IPS-11a (cell line): ENCODE data around the gene NOL9.

Experiments
- H3K4me3 ChIP-seq: one replicate; pipeline ENCODE4 v1.5.1; 2013; ENCODE audit warnings: low read depth, low read length, control low read depth

Gene NOL9

DNA sequence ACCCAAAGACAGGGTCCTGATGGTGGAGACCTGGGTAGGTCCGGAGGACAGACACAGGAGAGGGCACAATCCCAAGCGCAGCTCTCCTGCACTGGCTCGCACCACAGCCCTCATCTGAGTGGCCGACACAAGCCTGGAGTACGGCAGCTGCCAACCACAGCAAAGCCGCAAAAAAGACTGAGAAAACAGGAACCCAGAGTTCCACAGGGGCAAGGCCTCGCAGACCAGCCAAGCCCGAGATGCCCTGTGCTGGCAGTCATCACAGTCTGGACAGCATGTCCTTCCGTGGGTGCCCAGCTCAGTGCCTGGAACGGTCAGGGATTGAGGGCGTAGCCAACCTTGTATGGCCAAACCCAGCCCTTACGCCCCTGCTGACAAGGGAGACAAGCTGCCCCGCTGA, 36.9 kb upstream of the NOL9 start:
- H3K4me3 ChIP-seq, result no peak overlapping the region

DNA sequence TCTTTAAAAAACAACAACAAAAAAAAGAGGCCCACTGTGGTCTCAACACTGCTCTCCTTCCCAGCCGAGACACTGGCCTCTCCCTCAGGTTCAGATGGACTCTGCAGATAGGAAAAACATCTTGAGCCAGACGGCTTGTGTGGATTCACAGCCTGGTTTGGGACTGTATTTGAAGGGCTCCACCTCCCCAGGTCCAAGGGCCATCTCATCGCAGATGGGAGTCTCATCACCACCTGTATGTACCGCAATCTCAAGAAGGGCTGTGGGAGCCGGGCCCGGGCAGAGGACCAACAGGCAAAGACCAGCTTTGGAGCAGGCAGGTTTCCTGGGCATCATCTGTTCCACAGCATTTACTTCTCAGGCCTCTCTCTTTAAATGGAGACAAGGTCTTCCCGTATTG, 35.7 kb upstream of the NOL9 start:
- no peak overlapping the region for H3K4me3 ChIP-seq

DNA sequence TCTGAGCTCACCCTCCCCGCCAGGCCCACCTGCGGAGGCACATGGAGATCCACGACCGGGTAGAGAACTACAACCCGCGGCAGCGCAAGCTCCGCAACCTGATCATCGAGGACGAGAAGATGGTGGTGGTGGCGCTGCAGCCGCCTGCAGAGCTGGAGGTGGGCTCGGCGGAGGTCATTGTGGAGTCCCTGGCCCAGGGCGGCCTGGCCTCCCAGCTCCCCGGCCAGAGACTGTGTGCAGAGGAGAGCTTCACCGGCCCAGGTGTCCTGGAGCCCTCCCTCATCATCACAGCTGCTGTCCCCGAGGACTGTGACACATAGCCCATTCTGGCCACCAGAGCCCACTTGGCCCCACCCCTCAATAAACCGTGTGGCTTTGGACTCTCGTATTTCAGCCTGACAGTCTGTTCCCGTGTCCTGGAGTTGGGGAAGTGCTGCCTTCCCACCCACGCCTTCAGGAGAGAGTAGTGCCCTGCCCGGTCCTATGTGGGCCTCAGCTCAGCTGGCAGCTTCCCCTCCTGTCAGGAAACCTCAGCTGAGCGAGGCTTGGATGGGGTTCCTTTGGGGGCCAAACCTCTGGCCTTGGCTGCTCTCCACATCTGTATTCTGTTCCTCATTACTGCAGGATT, 34.7 kb upstream of the NOL9 start:
- H3K4me3 ChIP-seq, result no peak overlapping the region

DNA sequence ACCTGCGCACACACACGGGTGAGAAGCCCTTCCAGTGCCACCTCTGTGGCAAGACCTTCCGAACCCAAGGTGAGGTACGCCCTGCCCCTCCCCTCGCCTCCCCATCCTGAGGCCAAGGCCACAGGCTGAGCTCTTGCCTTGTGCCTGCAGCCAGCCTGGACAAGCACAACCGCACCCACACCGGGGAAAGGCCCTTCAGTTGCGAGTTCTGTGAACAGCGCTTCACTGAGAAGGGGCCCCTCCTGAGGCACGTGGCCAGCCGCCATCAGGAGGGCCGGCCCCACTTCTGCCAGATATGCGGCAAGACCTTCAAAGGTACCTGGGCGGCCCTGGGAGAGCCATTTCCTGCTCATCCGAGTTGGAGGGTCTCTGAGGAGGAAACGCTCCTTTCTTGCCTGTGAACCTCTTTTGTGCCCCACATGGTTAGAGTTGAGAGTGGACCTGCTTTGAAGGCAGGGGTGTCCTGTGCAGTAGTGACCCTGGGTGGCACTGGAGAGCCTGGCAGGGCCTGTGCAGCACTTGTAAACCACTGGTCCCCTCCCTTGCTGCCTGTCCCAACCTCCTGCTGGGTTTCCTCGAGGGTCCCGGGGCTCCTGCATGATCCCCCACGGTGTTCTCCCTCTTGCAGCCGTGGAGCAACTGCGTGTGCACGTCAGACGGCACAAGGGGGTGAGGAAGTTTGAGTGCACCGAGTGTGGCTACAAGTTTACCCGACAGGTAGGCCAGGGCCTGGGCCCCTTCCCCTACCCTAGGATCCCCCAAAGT, 34.0 kb upstream of the NOL9 start:
- no peak overlapping the region for H3K4me3 ChIP-seq

DNA sequence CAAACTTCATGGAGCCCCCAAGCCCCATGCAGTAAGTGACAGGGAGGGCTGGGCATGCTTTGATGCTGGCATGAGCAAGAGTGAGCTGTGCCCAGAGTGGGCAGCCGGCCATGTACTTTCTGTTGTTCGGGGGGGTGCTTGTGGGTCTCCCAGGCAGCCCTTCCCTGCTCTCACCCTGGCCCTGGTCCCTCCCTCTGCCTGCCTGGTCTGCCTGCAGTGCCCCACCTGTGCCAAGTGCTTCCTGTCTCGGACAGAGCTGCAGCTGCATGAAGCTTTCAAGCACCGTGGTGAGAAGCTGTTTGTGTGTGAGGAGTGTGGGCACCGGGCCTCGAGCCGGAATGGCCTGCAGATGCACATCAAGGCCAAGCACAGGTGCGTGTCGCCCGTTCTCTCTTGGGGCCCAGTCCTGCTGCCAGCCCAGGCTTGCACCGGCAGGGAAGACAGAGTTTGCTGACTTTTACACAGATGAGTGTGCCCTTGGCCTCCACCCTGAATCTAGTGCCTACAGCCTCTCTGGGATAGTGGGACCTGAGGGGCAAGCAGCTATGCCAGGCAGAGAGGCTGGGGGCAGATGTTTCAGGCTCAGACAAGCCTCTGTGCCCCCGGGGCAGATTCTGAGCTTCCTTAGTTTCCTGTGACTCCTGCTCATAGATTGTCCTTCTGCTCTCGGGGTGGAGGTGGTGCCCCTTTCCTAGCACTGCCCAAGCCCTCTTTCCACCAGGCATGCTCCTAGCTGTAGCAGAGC, 33.1 kb upstream of the NOL9 start:
- no peak overlapping the region for H3K4me3 ChIP-seq

DNA sequence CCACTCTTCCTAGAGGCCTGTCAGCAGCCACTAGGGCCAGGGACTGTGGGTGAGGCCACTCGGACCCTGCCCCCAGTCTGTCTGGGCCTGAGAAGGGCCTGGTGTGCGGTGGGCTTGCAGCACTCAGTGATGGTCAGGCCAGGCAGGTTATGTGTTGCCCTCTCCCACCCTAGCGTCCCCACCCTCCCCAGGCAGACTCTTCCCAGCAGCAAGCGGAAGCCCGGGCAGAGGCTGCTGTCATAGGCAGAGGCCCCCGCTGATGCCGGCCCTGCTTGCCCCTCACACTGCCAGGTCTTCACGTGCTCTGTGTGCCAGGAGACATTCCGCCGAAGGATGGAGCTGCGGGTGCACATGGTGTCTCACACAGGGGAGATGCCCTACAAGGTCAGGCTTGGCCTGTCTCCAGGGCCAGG, 32.1 kb upstream of the NOL9 start:
- no peak overlapping the region for H3K4me3 ChIP-seq

DNA sequence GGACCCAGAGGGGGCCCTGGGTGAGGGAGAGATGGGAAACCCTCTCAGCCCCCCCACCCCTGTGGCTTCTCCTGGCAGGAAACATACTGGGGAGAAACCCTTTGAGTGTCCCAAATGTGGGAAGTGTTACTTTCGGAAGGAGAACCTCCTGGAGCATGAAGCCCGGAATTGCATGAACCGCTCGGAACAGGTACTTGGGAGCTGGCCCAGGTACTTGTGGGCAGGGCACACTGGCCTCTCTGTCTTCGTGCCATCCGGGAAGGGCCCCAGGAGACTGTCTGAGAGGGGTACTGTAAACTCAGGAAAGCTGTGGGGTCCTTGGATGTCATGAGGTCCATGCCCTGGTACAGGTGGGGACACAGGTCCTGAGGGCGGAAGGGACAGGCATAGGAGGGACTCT, 31.5 kb upstream of the NOL9 start:
- no peak overlapping the region for H3K4me3 ChIP-seq

DNA sequence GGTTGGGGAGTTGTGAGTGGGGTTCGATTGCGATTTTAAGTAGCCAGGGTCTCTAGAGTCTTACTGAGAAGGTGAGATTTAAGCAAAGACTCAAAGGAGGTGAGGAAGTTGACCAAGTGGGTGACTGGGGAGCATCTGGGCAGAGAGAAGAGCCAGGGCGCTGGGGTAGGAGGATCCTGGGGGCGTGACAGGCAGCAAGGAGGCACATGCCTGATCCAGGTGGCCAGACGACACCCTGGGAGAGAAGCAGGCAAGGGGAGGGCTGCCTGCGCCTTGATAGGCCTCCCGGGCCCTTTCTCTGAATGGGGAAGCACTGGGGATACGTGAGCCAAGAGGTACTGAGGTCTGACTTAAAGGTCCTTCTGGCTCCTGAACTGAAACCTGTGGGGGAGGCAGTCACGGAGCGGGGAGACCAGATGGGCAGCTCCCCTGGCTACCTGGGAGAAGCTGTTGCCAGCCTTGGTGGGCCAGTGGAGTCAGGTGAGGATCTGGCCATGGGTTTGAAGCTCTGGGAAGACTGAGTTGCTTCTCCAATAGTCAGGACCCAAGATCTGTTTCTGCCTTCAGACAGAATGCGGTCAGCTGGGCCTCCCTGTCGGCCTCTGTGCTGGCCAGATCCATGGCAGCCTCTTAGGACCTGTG, 30.9 kb upstream of the NOL9 start:
- H3K4me3 ChIP-seq, result no peak overlapping the region

DNA sequence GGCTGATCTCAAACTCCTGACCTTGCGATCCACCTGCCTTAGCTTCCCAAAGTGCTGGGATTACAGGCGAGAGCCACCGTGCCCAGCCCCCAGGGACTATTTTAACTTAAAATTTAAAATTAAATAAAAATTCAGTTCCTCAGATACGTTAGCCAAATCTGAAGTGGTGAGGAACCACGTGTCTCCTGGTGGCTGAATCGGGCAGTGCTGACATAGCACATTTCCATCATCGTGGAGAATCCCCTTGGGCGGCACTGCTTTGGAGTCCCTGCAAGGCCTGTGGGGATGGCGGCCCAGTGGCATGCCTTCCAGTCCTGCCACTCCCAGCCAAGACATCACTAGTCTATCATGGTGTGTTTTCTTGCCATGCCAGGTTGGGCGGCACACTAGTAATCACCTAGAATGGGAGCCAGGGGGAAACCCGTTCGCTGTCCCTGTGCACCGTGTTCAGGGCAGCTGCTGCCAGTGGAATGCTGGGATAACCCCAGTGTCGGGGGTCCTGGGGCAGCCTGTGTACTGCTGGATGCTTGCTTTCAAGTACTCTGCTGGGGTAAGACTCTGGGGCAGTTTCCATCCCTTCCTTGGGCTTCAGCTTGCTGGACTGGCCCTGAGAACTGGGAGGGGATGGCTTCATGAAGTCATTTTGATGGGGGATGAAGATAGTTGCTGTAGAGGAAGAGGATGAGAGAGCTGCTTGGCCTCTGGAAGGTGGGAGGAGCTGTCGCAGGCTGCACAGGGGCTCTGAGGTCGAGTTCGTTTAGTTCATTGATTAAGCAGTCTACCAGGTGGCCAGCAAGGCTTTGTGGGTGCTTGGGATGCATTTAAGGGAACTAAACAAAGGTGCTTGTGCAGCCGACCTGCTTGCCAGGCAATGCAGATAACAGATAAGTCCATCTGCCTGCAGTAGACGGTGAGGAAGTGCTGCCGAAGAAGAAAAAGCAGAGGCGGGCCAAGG, 30.1 kb upstream of the NOL9 start:
- no peak overlapping the region for H3K4me3 ChIP-seq

DNA sequence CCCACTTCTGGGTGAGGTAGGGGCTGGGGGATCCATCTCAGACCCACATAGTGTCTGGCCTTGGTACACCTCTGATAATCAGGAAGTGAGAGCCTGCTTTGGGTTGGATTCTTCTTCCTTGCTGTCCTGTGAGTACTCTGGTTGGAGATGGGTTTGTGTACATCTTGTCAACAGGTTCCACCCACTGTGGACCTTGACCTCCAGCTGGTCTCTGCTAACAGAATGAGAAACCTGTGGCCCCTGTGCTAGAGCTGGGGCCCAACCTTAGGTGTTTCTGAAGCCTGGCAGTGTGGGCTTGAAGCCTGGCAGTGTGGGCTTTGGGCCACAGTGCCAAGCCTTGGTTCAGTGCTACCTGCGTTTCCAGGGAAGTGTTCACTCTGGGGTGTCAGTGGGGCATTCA, 28.1 kb upstream of the NOL9 start:
- no peak overlapping the region for H3K4me3 ChIP-seq

DNA sequence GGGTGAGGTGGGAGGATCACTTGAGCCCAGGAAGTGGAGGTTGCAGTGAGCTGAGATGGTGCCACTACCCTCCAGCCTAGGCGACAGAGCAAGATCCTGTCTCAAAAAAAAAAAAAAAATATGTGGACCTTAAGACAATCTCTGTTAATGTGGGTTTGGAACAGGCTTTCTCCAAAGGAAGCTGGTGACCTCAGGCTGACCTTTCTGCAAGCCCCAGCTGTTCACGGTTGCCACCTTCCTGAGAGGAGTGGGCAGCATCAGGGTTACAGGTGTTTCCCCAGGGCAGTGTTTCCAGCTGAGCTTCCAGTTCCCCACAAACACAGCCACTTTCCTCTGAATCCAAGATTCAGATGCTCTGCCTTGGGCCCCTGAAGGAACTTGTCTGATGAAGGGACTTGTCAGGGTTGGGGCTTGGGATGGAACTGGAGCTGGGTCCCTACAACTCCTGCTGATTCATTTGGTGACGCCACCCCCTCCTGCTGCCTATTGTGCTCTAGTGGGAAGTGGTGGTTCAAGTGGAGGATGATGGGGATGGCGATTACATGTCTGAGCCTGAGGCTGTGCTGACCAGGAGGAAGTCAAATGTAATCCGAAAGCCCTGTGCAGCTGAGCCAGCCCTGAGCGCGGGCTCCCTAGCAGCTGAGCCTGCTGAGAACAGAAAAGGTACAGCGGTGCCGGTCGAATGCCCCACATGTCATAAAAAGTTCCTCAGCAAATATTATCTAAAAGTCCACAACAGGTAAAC, 27.4 kb upstream of the NOL9 start:
- no peak overlapping the region for H3K4me3 ChIP-seq

DNA sequence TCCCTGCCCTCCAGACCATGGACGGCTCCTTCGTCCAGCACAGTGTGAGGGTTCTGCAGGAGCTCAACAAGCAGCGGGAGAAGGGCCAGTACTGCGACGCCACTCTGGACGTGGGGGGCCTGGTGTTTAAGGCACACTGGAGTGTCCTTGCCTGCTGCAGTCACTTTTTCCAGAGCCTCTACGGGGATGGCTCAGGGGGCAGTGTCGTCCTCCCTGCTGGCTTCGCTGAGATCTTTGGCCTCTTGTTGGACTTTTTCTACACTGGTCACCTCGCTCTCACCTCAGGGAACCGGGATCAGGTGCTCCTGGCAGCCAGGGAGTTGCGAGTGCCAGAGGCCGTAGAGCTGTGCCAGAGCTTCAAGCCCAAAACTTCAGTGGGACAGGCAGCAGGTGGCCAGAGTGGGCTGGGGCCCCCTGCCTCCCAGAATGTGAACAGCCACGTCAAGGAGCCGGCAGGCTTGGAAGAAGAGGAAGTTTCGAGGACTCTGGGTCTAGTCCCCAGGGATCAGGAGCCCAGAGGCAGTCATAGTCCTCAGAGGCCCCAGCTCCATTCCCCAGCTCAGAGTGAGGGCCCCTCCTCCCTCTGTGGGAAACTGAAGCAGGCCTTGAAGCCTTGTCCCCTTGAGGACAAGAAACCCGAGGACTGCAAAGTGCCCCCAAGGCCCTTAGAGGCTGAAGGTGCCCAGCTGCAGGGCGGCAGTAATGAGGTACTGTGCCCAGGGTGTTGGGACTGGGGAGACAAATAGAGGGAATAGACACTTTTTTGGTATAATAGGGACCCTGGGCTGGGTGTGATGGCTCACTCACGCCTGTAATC, 26.5 kb upstream of the NOL9 start:
- peak overlapping the region; percentile 76 for H3K4me3 ChIP-seq

DNA sequence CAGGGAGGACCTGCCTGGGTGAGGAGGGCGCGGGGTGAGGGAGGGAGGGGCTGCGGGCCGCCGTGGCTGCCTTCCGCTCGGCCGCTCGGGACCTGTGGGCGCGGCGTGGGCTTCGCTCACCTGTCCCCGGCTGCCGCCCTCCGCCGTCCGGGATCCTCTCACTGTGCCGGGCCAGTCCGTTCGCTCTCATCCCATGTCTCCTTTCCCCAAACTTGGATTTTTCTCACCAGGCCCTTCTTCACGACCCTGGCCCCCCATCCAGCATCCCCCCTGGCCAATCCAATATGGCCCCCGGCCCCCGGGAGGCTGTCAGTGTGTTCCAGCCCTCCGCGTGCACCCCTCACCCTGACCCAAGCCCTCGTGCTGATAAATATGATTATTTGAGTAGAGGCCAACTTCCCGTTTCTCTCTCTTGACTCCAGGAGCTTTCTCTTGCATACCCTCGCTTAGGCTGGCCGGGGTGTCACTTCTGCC, 25.8 kb upstream of the NOL9 start:
- peak overlapping the region; percentile 76 for H3K4me3 ChIP-seq

DNA sequence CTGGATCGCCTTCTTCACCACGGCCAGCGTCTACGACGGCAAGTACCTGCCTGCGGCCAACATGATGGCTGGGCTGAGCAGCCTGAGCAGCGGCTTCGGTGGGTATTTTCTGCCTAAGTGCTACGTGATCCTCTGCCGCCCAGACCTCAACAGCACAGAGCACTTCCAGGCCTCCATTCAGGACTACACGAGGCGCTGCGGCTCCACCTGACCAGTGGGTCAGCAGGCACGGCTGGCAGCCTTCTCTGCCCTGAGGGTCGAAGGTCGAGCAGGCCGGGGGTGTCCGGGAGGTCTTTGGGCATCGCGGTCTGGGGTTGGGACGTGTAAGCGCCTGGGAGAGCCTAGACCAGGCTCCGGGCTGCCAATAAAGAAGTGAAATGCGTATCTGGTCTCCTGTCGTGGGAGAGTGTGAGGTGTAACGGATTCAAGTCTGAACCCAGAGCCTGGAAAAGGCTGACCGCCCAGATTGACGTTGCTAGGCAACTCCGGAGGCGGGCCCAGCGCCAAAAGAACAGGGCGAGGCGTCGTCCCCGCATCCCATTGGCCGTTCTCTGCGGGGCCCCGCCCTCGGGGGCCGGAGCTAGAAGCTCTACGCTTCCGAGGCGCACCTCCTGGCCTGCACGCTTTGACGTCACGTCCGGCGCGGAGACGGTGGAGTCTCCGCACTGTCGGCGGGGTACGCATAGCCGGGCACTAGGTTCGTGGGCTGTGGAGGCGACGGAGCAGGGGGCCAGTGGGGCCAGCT, 25.2 kb upstream of the NOL9 start, which contains the start of gene ZBTB48:
Gene ZBTB48 (plus strand): TSS at position 621 of the 745 bp plus-strand sequence. CDS start 616 bp downstream, outside the sequence.
- H3K4me3 ChIP-seq, result peak within 1 kb of the TSS; percentile 76

DNA sequence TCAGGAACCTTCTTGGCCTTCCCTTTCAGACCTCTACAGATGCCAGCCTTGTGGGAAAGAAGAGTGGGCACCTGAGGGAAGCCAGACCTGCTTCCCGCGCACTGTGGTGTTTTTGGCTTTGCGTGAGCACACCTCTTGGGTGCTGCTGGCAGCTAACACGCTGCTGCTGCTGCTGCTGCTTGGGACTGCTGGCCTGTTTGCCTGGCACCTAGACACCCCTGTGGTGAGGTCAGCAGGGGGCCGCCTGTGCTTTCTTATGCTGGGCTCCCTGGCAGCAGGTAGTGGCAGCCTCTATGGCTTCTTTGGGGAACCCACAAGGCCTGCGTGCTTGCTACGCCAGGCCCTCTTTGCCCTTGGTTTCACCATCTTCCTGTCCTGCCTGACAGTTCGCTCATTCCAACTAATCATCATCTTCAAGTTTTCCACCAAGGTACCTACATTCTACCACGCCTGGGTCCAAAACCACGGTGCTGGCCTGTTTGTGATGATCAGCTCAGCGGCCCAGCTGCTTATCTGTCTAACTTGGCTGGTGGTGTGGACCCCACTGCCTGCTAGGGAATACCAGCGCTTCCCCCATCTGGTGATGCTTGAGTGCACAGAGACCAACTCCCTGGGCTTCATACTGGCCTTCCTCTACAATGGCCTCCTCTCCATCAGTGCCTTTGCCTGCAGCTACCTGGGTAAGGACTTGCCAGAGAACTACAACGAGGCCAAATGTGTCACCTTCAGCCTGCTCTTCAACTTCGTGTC, 24.5 kb upstream of the NOL9 start:
- H3K4me3 ChIP-seq, result no peak overlapping the region

DNA sequence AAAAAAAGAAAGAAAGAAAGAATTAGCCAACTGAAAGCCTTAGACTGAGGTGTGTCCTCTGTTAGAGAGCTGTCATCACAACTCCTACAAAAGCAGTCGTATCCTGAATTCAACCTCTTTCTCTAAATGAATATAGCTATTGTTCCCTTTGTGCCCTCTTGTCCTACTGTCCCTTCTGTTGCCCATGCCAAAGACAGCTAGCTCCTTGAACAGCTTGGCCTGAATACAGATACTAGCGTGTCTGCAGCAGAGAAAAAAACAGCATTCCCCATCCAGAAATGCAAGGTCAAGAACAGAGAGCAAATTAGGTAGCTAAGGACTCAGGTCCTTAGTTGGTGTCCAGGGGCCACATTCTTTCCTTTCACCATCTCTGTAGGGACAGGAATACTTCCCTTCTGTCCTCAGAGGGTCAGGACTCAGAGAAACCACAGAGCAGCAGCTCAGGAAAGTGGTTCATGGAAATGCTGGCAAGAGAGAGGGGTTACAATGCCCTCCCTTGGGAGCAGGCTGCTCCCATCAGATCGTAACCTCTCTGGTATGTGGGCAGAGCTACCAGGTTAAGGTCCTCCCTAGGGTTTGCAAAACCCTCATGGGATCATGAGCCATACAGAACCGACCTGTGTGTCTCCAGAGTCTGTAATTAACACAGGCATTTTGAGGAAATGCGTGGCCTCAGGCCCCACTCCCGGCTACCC, 23.7 kb upstream of the NOL9 start:
- no peak overlapping the region for H3K4me3 ChIP-seq

DNA sequence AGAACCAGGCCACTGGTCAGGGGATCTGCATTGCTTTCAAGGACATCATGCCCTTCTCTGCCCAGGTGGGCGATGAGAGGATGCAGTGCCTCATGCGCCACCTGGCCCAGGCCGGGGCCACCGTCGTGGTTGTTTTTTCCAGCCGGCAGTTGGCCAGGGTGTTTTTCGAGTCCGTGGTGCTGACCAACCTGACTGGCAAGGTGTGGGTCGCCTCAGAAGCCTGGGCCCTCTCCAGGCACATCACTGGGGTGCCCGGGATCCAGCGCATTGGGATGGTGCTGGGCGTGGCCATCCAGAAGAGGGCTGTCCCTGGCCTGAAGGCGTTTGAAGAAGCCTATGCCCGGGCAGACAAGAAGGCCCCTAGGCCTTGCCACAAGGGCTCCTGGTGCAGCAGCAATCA, 20.5 kb upstream of the NOL9 start:
- H3K4me3 ChIP-seq, result no peak overlapping the region
